BLaER1 (cell line): Measurements from ENCODE around the gene S100A16.
"Not testable (repeated sequence)": the region's sequence is repeated elsewhere in the genome, so short reads cannot be mapped to it uniquely, and the experiment has no call there.

ENCODE experiments used
- H3K27ac ChIP-seq: shearing (Covaris generic); formaldehyde crosslinking; 2 replicates; pipeline ENCODE4 v1.8.1; 2022
- H3K27me3 ChIP-seq: shearing (Covaris generic); formaldehyde crosslinking; 2 replicates; pipeline ENCODE4 v1.8.1; 2022
- H3K36me3 ChIP-seq: shearing (Covaris generic); formaldehyde crosslinking; 2 replicates; pipeline ENCODE4 v1.8.1; 2022
- H3K4me1 ChIP-seq: shearing (Covaris generic); formaldehyde crosslinking; 2 replicates; pipeline ENCODE4 v1.8.1; 2022
- H3K4me2 ChIP-seq: shearing (Covaris generic); formaldehyde crosslinking; 2 replicates; pipeline ENCODE4 v1.8.1; 2022
- H3K4me3 ChIP-seq: shearing (Covaris generic); formaldehyde crosslinking; 2 replicates; pipeline ENCODE4 v1.8.1; 2022
- H3K9ac ChIP-seq: shearing (Covaris generic); formaldehyde crosslinking; 2 replicates; pipeline ENCODE4 v1.8.1; 2022
- H3K9me3 ChIP-seq: shearing (Covaris generic); formaldehyde crosslinking; 2 replicates; pipeline ENCODE4 v1.8.1; 2022
- H4K20me1 ChIP-seq: shearing (Covaris generic); formaldehyde crosslinking; 2 replicates; pipeline ENCODE4 v1.8.1; 2022
- Cebpa-rat ChIP-seq: shearing (Covaris generic); IDR thresholded peaks from 2 replicates; pipeline ENCODE4 v1.8.1; 2022

Gene S100A16

GRCh38 chr1:153598309-153599172 is 14.4 kb downstream of the S100A16 start:
- no peak for TF ChIP-seq Cebpa-rat
- Histone ChIP-seq H3K27me3 (no peaks in the 10 kb centered on the region), H3K9me3 (no peaks in the 10 kb centered on the region), H3K4me2 (peak overlapping the region; percentile 95), H3K27ac (peak overlapping the region; percentile 96), H3K4me3 (peak overlapping the region; percentile 35; the same call in 1 of the 2 replicates), H4K20me1 (no peaks in the 10 kb centered on the region), H3K4me1 (peaks cover 71% of the 10 kb centered on the region), H3K9ac (peak overlapping the region; percentile 81), H3K36me3 (no peaks in the 10 kb centered on the region)

- Histone ChIP-seq H3K36me3 (no peaks in the 10 kb centered on the region), H3K9ac (no peak overlapping the region), H4K20me1 (no peaks in the 10 kb centered on the region), H3K4me3 (no peak overlapping the region), H3K4me2 (peak overlapping the region; percentile 95), H3K4me1 (peaks cover 59% of the 10 kb centered on the region), H3K27me3 (no peaks in the 10 kb centered on the region), H3K27ac (peak overlapping the region; percentile 96), H3K9me3 (no peaks in the 10 kb centered on the region)
- no peak for TF ChIP-seq Cebpa-rat
Measured at GRCh38 chr1:153597206-153597605, 15.7 kb downstream of the S100A16 start.

GRCh38 chr1:153592748-153593147 is 20.2 kb downstream of the S100A16 start:
- no peak for TF ChIP-seq Cebpa-rat
- no peak overlapping the region for H3K4me3 ChIP-seq
- no peak overlapping the region for H3K9ac ChIP-seq
- peaks cover 21% of the 10 kb centered on the region for H3K4me1 ChIP-seq
- H4K20me1 ChIP-seq, result no peaks in the 10 kb centered on the region
- H3K27me3 ChIP-seq, result no peaks in the 10 kb centered on the region
- H3K4me2 ChIP-seq, result no peak overlapping the region
- H3K27ac ChIP-seq, result 0 out of 2 replicates have a peak overlapping the region, but pooled peaks have one; percentile 31
- no peaks in the 10 kb centered on the region for H3K36me3 ChIP-seq
- no peaks in the 10 kb centered on the region for H3K9me3 ChIP-seq

GRCh38 chr1:153588482-153588881 is 24.5 kb downstream of the S100A16 start:
- Histone ChIP-seq H4K20me1 (no peaks in the 10 kb centered on the region), H3K4me3 (no peak overlapping the region), H3K27ac (no peak overlapping the region), H3K9me3 (no peaks in the 10 kb centered on the region), H3K4me2 (no peak overlapping the region), H3K27me3 (no peaks in the 10 kb centered on the region), H3K4me1 (peaks cover 18% of the 10 kb centered on the region), H3K36me3 (no peaks in the 10 kb centered on the region), H3K9ac (no peak overlapping the region)
- TF ChIP-seq Cebpa-rat, result no peak

- H3K27me3 ChIP-seq, H3K4me3 ChIP-seq, H3K36me3 ChIP-seq, H3K27ac ChIP-seq, H3K9ac ChIP-seq, H4K20me1 ChIP-seq, H3K9me3 ChIP-seq: not testable (repeated sequence)
- H3K4me2 ChIP-seq, result peak overlapping the region; percentile 69
- H3K4me1 ChIP-seq, result peaks cover 18% of the 10 kb centered on the region
Measured at GRCh38 chr1:153588033-153588432, 24.9 kb downstream of the S100A16 start.

GRCh38 chr1:153587314-153587713 is 25.6 kb downstream of the S100A16 start:
- Histone ChIP-seq H3K36me3 (no peaks in the 10 kb centered on the region), H3K9ac (no peak overlapping the region), H3K27ac (0 out of 2 replicates have a peak overlapping the region, but pooled peaks have one; percentile 4), H3K4me1 (peaks cover 18% of the 10 kb centered on the region), H3K9me3 (no peaks in the 10 kb centered on the region), H4K20me1 (no peaks in the 10 kb centered on the region), H3K27me3 (no peaks in the 10 kb centered on the region), H3K4me2 (peak overlapping the region; percentile 69), H3K4me3 (no peak overlapping the region)
- no peak for TF ChIP-seq Cebpa-rat

GRCh38 chr1:153586347-153586746 is 26.6 kb downstream of the S100A16 start:
- Histone ChIP-seq H3K4me3 (no peak overlapping the region), H4K20me1 (no peaks in the 10 kb centered on the region), H3K27me3 (no peaks in the 10 kb centered on the region), H3K9me3 (no peaks in the 10 kb centered on the region), H3K4me2 (peak overlapping the region; percentile 69), H3K4me1 (peaks cover 18% of the 10 kb centered on the region), H3K27ac (no peak overlapping the region), H3K36me3 (no peaks in the 10 kb centered on the region), H3K9ac (no peak overlapping the region)
- TF ChIP-seq Cebpa-rat, result no peak

- Histone ChIP-seq H3K9ac (no peak overlapping the region), H3K4me3 (no peak overlapping the region), H3K4me2 (no peak overlapping the region), H3K4me1 (peaks cover 18% of the 10 kb centered on the region), H3K27ac (no peak overlapping the region), H3K27me3 (no peaks in the 10 kb centered on the region), H3K36me3 (no peaks in the 10 kb centered on the region), H4K20me1 (no peaks in the 10 kb centered on the region), H3K9me3 (no peaks in the 10 kb centered on the region)
- no peak for TF ChIP-seq Cebpa-rat
Measured at GRCh38 chr1:153585006-153585405, 27.9 kb downstream of the S100A16 start.

GRCh38 chr1:153583976-153584375 is 29.0 kb downstream of the S100A16 start:
- Histone ChIP-seq H3K9ac (no peak overlapping the region), H3K27ac (no peak overlapping the region), H3K36me3 (no peaks in the 10 kb centered on the region), H3K4me2 (no peak overlapping the region), H3K4me3 (no peak overlapping the region), H3K9me3 (no peaks in the 10 kb centered on the region), H4K20me1 (no peaks in the 10 kb centered on the region), H3K27me3 (no peaks in the 10 kb centered on the region), H3K4me1 (peaks cover 18% of the 10 kb centered on the region)
- no peak for TF ChIP-seq Cebpa-rat

- H3K9ac ChIP-seq, H3K9me3 ChIP-seq, H3K27me3 ChIP-seq, H3K4me3 ChIP-seq, H4K20me1 ChIP-seq, H3K4me2 ChIP-seq, H3K27ac ChIP-seq, H3K36me3 ChIP-seq: not testable (repeated sequence)
- H3K4me1 ChIP-seq, result peaks cover 18% of the 10 kb centered on the region
Measured at GRCh38 chr1:153583514-153583913, 29.4 kb downstream of the S100A16 start.

GRCh38 chr1:153582836-153583235 is 30.1 kb downstream of the S100A16 start:
- H3K27me3 ChIP-seq, H3K9me3 ChIP-seq, H3K36me3 ChIP-seq, H3K4me3 ChIP-seq, H3K9ac ChIP-seq, H4K20me1 ChIP-seq, H3K4me2 ChIP-seq, H3K27ac ChIP-seq: not testable (repeated sequence)
- H3K4me1 ChIP-seq, result peaks cover 15% of the 10 kb centered on the region
